HepG2 (cell line): ENCODE measurements around the gene RPF1. TPM values are rescaled to one million over a fixed set of nuclear protein-coding genes. Genes with fewer than 3 reads are reported as not detected.

Source experiments
- ATAD3A ChIP-seq: sonication (generic); formaldehyde crosslinking; IDR thresholded peaks from 2 replicates; pipeline ENCODE4 v1.4.0; 2020; ENCODE audit warnings: missing genetic modification reagents
- BHLHE40 ChIP-seq: IDR thresholded peaks from 2 replicates; pipeline ENCODE4 v1.6.1; 2011; ENCODE audit warnings: low read length, improper control_type of control experiment
- FOSL1 ChIP-seq: sonication (generic); formaldehyde crosslinking; IDR thresholded peaks from 2 replicates; pipeline ENCODE4 v1.9.0; 2021; ENCODE audit warnings: missing genetic modification reagents, borderline replicate concordance
- HCFC1 ChIP-seq: fragments of 150-350 bp; IDR thresholded peaks from 2 replicates; pipeline ENCODE4 v1.6.1; 2014; ENCODE audit warnings: low read depth, low read length
- HDAC2 ChIP-seq: sonication (generic); formaldehyde crosslinking; IDR thresholded peaks from 2 replicates; pipeline ENCODE4 v1.4.0; 2020; ENCODE audit warnings: missing genetic modification reagents
- HNF1A ChIP-seq, 2 experiments: sonication (generic) in 1 of 2; formaldehyde crosslinking in 1 of 2; IDR thresholded peaks; 2 replicates each; pipeline versions ENCODE4 v1.4.0 to v1.6.1; 2016 to 2020; ENCODE audit warnings: borderline replicate concordance in 1 of 2, low read depth in 1 of 2, mild to moderate bottlenecking in 1 of 2, missing genetic modification reagents in 1 of 2
- ISX ChIP-seq: sonication (generic); formaldehyde crosslinking; conservative IDR thresholded peaks from 2 replicates; pipeline ENCODE4 v1.5.0; 2020; ENCODE audit warnings: missing genetic modification reagents
- KDM1A ChIP-seq: IDR thresholded peaks from 2 replicates; pipeline ENCODE4 v1.6.1; 2016; ENCODE audit warnings: missing compliant biosample characterization
- KLF11 ChIP-seq: IDR thresholded peaks from 2 replicates; pipeline ENCODE4 v1.6.1; 2016; ENCODE audit warnings: missing compliant biosample characterization
- NFIC ChIP-seq: IDR thresholded peaks from 2 replicates; pipeline ENCODE4 v1.6.1; 2012; ENCODE audit warnings: mild to moderate bottlenecking, low read length, inconsistent platforms
- PRDM15 ChIP-seq: sonication (generic); formaldehyde crosslinking; IDR thresholded peaks from 2 replicates; pipeline ENCODE4 v1.4.0; 2020; ENCODE audit warnings: missing genetic modification reagents
- SPEN ChIP-seq: sonication (generic); formaldehyde crosslinking; IDR thresholded peaks from 2 replicates; pipeline ENCODE4 v1.5.1; 2020; ENCODE audit warnings: low read depth, mild to moderate bottlenecking, missing genetic modification reagents
- SRSF1 ChIP-seq: fragments of 200-400 bp; formaldehyde crosslinking; optimal IDR thresholded peaks from 2 replicates; pipeline ENCODE3; 2017; ENCODE audit warnings: mild to moderate bottlenecking, low read depth, low read length, moderate library complexity
- ZC3H13 ChIP-seq: sonication (generic); formaldehyde crosslinking; IDR thresholded peaks from 2 replicates; pipeline ENCODE4 v1.8.1; 2023; ENCODE audit warnings: mild to moderate bottlenecking, missing genetic modification reagents, moderate library complexity
- ZFP36L2 ChIP-seq: sonication (generic); formaldehyde crosslinking; IDR thresholded peaks from 2 replicates; pipeline ENCODE4 v1.4.0; 2020; ENCODE audit warnings: missing genetic modification reagents
- ZFP62 ChIP-seq: sonication (generic); formaldehyde crosslinking; IDR thresholded peaks from 2 replicates; pipeline ENCODE4 v1.4.0; 2020; ENCODE audit warnings: missing genetic modification reagents
- ZGPAT ChIP-seq: IDR thresholded peaks from 2 replicates; pipeline ENCODE4 v1.6.1; 2016; ENCODE audit warnings: mild to moderate bottlenecking
- ZNF552 ChIP-seq: sonication (generic); formaldehyde crosslinking; IDR thresholded peaks from 2 replicates; pipeline ENCODE4 v1.9.0; 2022; ENCODE audit warnings: missing genetic modification reagents, mild to moderate bottlenecking, borderline replicate concordance
- ZNF644 ChIP-seq: IDR thresholded peaks from 2 replicates; pipeline ENCODE4 v1.6.1; 2016; ENCODE audit warnings: low read depth
- ZNF7 ChIP-seq: IDR thresholded peaks from 2 replicates; pipeline ENCODE4 v1.6.1; 2016; ENCODE audit warnings: missing biosample characterization, missing genetic modification reagents
- ZNF713 ChIP-seq: sonication (generic); formaldehyde crosslinking; IDR thresholded peaks from 2 replicates; pipeline ENCODE4 v1.4.0; 2020; ENCODE audit warnings: mild to moderate bottlenecking, missing genetic modification reagents
- polyA plus RNA-seq, 8 experiments: library from polyadenylated mRNA; depleted of rRNA in 3 of 8; stranded (reverse) in 7 of 8; unstranded in 1 of 8; fragments of >200 nt; fragmentation: Illumina TruSeq in 4 of 8; extraction: Trizol in 4 of 8; gene quantifications; 2 replicates each; pipeline versions ENCODE4 v1.2.1 to v1.2.3, GENCODE V29; 2011 to 2016; ENCODE audit warnings: low read depth in 4 of 8, missing spikeins in 1 of 8, mixed read lengths in 1 of 8; ENCODE audit not compliant: insufficient read depth in 1 of 8
- total RNA-seq, 5 experiments: library from RNA; depleted of rRNA; stranded (reverse); fragments of >200 nt; fragmentation: Illumina TruSeq; extraction: Trizol; gene quantifications; 2 replicates each; pipeline ENCODE4 v1.2.3, GENCODE V29; 2016; ENCODE audit warnings: low read depth in 1 of 5
- TF ChIP-seq, protein P1 (sequence below): sonication (generic); formaldehyde crosslinking; IDR thresholded peaks from 2 replicates; pipeline ENCODE4 v1.4.0; 2020; ENCODE audit warnings: missing genetic modification reagents

The RPF1 gene
- total and polyA plus RNA-seq, 2 of the 13 experiments (the other 11 are each of a cell fraction or from before 2014, with no cell fraction given) = 23.0 to 39.0 TPM

DNA sequence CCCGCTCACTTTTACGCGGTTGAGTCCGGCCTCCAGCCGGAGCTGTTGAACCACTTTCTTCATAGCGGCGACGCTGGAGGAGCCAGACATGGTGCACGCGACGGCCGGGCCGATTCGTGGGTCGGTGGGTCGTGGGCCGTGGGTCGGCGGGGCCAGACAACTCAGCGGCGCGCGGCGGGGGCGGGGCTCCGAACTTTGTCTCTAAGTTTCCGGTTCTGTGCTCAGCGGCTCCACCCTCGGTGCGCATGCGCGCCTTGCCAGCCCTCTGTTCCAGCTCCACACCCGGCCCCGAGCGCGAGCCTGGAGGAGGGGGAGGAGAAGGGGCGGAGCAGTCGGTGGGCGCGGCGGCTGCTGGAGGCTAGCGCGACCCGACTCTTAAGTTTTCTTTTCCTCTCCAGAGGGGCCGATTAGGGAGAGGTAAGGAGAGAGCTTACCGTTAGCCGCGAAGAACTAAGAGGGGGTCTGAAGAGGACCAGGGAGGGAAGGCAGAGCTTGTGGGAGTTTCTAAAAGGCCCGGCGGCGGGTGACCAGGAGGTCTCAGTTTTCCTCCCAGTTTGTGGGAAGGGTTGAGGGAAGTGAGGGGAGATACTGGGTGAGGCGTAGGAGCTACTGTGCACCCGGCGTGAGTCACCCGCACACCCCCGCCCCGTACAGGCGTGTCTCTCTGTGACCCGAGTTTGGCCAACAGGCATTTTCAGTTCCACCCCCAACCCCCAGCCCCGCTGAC, 27.1 kb downstream of the RPF1 start, which contains the start of the genes GNG5 and SPATA1 (continued):
- no peak for TF ChIP-seq PRDM15 (CRISPR knock-in tag)
- no peak for TF ChIP-seq ZFP36L2
- no peak for TF ChIP-seq ZNF7
- no peak for TF ChIP-seq ZNF713
- peak; percentile 21 for TF ChIP-seq SRSF1
- no peak for TF ChIP-seq ZNF644 (CRISPR knock-in tag)
- TF ChIP-seq ZFP62 (CRISPR knock-in tag) = no peak
- TF ChIP-seq FOSL1 = peak; percentile 64; the same call in 1 of the 2 replicates
- TF ChIP-seq HDAC2 (CRISPR knock-in tag) = no peak; the same call in 1 of the 2 replicates
- TF ChIP-seq KDM1A (CRISPR knock-in tag) = no peak
- no peak for TF ChIP-seq ISX (CRISPR knock-in tag)
- TF ChIP-seq HNF1A (IDR thresholded peaks at IDR 0.05; ENCODE audit: low read depth) = no peak
- peak; percentile 17; the same call in 1 of the 2 replicates for TF ChIP-seq HNF1A (CRISPR knock-in tag; IDR thresholded peaks at IDR 0.05; ENCODE audit: borderline replicate concordance)
- TF ChIP-seq ZGPAT = peak; percentile 44; the same call in 1 of the 2 replicates
- no peak; the same call in 1 of the 2 replicates for TF ChIP-seq BHLHE40
- TF ChIP-seq HCFC1 = no peak; the same call in 1 of the 2 replicates
- no peak for TF ChIP-seq KLF11 (CRISPR knock-in tag)
- no peak for TF ChIP-seq ZC3H13 (CRISPR knock-in tag)
- TF ChIP-seq ZNF552 (CRISPR knock-in tag) = no peak
- no peak for TF ChIP-seq NFIC
- peak; percentile 56 for TF ChIP-seq SPEN
- no peak for TF ChIP-seq ATAD3A (CRISPR knock-in tag)
- TF ChIP-seq, protein P1, sequence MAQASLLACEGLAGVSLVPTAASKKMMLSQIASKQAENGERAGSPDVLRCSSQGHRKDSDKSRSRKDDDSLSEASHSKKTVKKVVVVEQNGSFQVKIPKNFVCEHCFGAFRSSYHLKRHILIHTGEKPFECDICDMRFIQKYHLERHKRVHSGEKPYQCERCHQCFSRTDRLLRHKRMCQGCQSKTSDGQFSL (CRISPR knock-in tag) = no peak
